Measurements from ENCODE around the gene DCUN1D3.
A peak's percentile ranks its signal among the peaks of the same experiment; 100 is the strongest.
"Not testable (repeated sequence)": the region's sequence is repeated elsewhere in the genome, so short reads cannot be mapped to it uniquely, and the experiment has no call there.

Gene DCUN1D3

GRCh38 chr16:20806168-20807050 is 93.7 kb downstream of the DCUN1D3 start, which contains the start of the genes ERI2 and REXO5:
TSS of gene ERI2 (minus strand) at chr16:20806472. CDS start at chr16:20806430, 42 bp downstream.
TSS of gene REXO5 (plus strand) at chr16:20806527. CDS start at chr16:20806954, 427 bp downstream.
- peak; percentile 95 for DNase-seq
- Histone ChIP-seq H3K27ac (peak within 1 kb of the TSS; percentile 27), H3K27me3 (replicated peaks) (no peaks in the 10 kb centered on the region), H3K36me3 (replicated peaks) (no peaks in the 10 kb centered on the region), H3K4me3 (ENCODE audit: low read depth, low read length) (peak within 1 kb of the TSS; percentile 90)
- in situ Hi-C loops (cut with HindIII; ENCODE audit: low pct_ligation_motif_present, low sequenced_read_pairs): no loop called here
- TF ChIP-seq CTCF (IDR thresholded peaks at IDR 0.05; ENCODE audit: low read depth, low read length, missing control alignments): peak; percentile 72

DNA sequence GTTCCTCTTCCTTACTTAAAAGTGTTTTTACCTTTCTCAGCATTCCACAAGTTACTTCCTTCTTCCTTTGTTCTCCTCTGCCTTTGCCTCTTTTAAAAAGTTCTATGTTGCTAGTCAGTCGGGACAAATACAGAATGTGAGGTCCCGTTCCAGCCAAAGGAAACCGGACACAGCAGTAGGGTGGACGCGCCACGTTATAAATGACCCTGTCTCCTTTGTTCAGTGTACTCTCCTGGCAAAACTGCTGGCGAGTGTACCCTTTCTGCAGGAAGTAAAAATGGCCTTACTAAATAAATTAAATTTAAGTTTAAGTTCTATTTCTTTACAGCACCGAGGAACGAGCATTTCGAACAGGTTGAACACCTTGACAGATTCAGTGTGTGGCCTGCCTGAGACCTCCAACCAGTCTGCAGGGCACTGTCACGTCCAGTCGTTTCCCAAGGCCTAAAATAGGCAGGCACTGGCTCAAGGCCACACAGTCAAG is 94.4 kb downstream of the DCUN1D3 start:
- peak overlapping the region; percentile 8 for H3K27ac ChIP-seq
- H3K27me3 ChIP-seq (replicated peaks); H3K36me3 ChIP-seq (replicated peaks); in situ Hi-C loops (cut with HindIII; ENCODE audit: low pct_ligation_motif_present, low sequenced_read_pairs): not testable (repeated sequence)
- DNase-seq: peak; percentile 4
- H3K4me3 ChIP-seq (ENCODE audit: low read depth, low read length): peak overlapping the region; percentile 90
